NCI-H2227 (cell line): ENCODE measurements around the gene MIDN.

Experiments used
- DNase-seq: peaks from one replicate; lab custom pipeline; 2025; ENCODE audit not compliant: unreplicated experiment; lab: John Stamatoyannopoulos, UW

MIDN gene

DNA sequence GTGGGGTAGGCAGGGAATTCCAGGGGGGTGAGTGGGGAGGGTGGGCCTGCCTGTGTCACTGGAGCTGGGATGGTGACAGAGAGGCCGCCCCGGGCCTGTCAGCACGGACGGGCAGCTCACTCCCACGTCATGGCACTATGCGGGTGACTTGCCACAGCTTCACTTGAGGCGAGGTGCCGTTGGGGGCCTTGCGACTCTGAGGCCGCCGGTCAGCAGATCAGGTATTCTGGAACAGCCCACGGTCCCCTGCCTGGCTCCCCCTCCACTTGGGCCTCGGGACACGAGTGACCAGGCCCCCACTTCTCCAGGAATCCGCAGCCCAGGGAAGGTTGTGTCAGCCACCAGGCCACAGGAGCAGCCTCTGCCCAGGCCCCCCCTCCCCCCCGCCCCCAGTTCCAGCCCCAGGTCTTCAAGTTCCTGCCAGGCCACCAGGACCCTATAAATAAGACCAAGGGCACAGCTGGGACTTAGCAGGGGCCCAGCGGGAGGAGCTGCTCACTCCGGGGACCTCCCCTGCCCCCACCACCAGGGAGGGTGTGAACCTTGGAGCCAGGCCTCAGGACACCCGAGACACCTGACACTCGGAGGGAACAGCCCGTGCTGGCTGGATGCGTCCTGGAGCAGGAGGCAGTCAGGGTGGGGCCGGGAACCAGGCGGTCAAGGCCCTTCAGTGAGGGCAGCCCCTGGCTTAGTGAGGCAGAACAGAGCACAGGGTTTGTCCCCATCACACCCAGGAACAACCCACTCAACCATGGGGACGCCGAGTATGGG, 2.7 kb upstream of the MIDN start:
- DNase-seq = no peak

DNA sequence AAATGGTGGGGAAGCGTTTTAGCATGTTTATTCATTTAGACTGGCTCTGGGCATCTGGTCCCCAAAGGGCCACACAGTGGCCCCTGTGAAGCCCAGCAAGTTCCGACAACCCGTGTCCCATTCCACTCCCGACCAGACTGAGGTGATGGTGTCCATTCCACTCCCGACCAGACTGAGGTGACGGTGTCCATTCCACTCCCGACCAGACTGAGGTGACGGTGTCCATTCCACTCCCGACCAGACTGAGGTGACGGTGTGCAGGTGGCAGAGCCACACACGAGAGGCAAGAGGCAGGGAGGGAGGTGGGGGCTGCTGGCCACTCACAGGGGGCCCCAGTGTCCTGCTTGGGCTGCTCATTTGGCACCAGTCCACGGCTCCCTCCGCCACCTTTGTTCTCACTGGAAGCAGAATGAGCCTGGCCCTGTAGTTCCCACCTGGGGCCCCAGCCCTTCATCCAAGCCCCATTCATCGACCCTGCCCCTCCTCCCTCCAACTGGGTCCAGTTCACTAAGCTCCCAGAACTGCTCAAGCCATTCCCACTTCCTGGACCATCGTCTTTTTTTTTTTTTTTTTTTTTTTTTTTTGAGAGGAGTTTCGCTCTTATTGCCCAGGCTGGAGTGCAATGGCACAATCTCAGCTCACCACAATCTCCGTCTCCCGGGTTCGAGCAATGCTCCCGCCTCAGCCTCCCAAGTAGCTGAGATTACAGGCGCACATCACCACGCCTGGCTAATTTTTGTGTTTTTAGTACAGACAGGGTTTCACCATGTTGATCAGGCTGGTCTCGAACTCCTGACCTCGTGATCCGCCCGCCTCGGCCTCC, 1.9 kb upstream of the MIDN start:
- DNase-seq = peak; percentile 26

GRCh38 chr19:1247748-1248138, 640 bp upstream of the MIDN start:
- DNase-seq = no peak

GRCh38 chr19:1248786-1249297, 459 bp downstream of the MIDN start:
- DNase-seq = peak; percentile 87

DNA sequence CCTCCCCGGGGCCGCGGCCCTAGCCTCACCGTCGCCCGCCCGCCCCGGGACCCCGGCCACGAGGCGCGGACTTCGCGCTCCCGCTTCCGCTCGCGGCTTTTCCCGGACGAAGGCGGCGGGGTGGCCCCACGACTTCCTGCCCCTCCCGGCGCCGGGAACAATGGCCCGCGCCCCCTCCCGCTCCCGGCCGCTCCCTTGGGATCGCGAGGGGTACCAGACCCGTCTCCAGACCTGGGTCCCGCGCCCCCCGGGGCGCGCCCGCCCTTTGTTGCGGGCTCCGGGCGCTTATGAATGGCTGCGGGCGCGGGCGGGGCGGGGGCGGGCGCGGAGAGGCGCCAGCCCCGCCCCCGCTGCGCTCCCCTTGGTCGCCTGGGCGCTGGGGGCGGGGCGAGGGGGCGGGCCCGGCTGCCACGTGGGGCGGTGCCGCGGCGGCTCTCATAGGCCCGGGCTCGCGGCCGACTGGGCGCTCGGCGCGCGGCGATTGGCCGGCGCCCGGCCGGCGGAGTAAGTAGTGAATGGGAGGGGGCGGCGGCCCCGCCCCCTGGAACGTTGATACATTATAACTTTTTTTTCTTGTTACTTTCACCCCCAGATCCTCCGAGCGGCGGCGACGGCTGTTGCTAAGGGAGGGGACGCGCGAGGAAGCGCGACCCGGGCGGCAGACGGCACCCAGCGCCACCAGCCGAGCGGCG, 1.1 kb downstream of the MIDN start:
- DNase-seq = peak; percentile 93

GRCh38 chr19:1249990-1250436, 1.6 kb downstream of the MIDN start:
- no peak for DNase-seq

GRCh38 chr19:1250437-1251260, 2.3 kb downstream of the MIDN start:
- DNase-seq = peak; percentile 92

GRCh38 chr19:1251330-1252220, 3.2 kb downstream of the MIDN start:
- peak; percentile 68 for DNase-seq

- DNase-seq = no peak
Measured at GRCh38 chr19:1252221-1252820, 3.9 kb downstream of the MIDN start.

DNA sequence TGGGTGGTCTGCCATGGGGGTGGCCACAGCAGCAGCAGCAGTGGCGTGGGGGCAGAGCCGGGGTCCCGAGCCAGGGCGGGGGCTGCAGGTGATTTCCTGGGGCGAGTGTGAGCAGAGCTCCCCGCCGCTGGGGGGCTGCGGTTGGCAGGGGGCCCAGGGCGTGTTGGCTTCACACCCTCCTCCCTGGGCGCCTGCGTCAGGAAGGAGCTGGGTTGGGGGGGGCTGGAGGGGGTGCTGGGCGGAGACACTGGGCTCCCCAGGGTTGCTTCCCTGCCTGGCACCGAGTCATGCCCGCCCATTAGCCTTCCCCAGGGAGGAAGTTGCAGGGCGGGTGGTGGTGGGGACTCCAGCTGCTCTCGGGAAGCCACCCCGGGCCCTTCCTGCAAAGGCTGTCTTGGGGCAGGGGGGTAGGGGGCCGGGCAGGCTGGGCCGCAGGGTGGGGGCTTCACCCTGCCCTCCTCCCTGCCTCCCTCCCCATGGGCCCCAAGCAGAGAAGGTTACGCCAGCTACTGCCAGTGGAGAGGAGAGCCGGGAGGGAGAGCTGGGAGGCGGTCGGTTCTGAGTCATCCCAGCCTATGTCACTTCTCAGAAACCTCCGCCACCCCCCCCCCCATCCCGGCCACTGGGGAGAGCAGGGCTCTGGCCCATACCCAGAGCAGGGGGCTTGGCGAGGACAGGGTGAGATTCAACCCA, 4.6 kb downstream of the MIDN start:
- no peak for DNase-seq

DNA sequence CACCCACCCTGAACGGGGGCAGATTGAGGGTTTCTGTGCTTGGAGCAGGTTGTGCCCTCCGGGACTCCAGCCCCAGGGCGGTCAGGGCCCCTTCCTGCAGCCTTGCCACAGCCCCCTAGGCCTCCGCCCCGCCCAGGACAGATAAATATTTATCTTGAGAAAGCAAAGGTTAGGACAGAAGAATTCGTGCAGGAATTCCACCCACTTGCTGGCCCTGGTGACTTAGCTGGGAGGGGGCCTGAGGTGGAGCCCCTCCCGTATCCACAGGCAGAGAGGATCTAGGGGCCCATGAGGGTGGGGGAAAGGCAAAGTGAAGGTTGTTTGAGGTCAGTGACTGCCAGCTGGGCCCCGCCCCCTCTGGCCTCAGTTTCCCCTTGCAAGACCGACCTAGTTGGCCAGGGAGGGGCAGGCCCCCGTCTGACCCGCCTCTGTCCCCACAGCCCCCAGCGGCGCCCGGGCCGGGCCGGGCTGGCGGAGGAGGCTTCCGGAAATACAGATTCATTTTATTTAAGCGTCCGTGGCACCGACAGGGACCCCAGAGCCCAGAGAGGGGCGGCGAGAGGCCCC, 5.2 kb downstream of the MIDN start:
- no peak for DNase-seq

GRCh38 chr19:1254081-1254527, 5.7 kb downstream of the MIDN start:
- no peak for DNase-seq

- DNase-seq = no peak
Measured at GRCh38 chr19:1254530-1255185, 6.3 kb downstream of the MIDN start.

DNA sequence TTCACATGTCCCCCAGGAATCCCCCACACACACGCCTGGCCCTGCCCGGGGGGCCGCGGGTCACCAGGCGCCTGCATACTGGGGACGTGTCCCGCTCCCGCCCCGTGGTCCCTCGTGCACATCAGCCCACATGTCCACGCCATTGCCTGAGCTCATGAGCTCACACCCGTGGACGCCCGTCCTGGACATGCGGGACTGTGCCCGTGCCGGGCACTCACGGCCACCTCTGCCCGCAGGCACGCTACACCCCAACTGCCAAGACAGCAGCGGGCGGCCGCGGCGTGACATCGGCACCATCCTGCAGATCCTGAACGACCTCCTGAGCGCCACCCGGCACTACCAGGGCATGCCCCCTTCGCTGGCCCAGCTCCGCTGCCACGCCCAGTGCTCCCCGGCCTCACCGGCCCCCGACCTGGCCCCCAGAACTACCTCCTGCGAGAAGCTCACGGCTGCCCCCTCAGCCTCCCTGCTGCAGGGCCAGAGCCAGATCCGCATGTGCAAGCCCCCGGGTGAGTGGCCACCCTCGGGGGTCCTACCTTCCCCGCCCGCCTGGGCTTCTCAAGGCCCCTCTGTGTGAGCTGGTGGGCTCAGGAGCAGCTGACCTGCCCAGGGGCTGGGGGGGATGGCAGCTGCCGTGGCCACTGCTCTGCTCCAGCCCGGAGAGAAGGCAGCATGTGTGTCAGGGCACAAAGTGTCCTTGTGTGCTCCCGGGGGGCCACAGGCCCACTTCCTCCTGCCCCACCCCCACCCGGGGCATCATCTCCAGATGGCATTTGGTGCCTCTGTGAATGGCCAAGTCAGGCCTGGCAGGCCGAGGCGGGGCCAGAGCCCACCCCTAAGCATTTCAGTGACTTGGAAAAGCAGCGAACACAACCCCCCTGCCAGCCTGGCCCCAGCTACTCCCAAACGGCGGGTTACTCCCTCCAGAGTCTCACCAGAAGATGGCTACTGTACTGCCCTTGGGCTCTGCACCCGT, 7.1 kb downstream of the MIDN start:
- DNase-seq = no peak

DNA sequence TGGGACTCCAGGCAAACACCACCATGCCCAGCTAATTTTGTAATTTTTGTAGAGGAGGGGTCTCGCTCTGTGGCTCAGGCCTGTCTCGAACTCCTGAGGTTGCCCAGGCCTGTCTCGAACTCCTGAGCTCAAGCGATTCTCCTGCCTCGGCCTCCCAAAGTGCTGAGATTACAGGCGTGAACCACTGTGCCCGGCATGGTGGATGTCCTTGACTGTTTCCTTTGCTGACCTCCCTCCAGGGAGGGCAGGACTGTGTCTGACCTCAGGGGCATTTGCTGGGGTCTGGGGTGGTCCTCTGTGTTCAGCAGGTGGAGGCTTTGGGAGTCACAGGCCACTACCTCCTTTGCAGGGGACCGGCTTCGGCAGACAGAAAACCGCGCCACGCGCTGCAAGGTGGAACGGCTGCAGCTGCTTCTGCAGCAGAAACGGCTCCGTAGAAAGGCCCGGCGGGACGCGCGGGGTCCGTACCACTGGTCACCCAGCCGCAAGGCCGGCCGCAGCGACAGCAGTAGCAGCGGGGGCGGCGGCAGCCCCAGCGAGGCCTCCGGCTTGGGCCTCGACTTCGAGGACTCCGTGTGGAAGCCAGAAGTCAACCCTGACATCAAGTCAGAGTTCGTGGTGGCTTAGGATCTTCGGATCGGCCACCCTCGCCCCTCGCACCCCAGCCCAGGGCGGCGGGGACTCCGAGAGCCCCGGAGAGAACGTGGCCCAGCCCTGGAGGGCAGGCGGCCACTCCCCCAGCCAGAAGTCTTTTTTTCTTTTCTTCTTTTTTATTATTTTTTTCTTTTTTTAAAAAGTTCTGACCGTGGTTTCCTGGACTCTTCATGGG, 8.5 kb downstream of the MIDN start:
- DNase-seq = no peak
